Measurements from ENCODE around the gene CALCB.
"Not testable (repeated sequence)": the region's sequence is repeated elsewhere in the genome, so short reads cannot be mapped to it uniquely, and the experiment has no call there.

CALCB gene, protein sequence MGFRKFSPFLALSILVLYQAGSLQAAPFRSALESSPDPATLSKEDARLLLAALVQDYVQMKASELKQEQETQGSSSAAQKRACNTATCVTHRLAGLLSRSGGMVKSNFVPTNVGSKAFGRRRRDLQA

DNA sequence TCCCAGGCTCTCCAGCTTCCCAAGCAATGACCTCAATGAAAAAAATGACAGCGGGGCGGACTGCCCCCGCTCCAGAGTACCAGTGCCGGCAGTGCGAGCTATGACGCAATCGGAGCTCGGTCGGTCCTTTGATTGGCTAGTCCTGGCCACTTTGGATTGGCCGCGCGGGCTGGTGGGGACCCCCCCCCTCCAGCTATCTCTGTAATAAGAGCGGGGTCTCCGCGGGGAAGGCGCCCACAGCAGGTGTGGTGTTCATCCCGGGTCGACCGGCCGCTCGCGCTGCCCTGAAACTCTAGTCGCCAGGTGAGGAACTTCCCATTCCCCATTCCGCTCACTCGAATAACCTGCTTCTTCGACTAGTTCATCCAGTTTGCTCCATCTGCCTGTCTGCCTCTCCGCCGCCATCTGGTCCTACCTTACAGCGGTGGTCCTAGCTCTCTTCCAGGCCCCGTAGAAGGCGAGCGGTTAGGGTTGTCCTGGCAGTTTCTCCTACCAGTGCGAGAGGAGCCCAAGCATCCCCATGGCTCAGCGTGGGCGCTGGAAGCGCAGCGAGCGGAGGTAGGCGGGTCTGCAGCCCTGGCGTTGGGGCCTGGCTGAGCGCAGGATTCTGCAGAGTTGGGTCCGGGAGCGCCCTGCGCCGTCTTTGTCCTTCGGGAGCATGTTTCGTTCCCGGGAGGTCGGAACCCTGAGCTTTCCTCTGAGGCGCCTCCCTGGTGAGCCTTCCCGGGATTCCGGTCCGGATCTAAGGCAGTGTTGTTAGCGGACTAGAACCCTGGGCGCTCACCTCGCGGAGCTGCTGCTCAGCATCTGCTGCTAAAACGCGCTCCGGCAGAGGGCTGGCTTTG lies at the start of gene CALCB:
Gene CALCB, plus strand, starts transcription at position 233 of the 845 bp plus-strand sequence. CDS start 1,126 bp downstream, outside the sequence.
- H3K4me3 ChIP-seq (ENCODE audit: low read depth in 1 of 2, low read length in 2 of 2), result peak within 1 kb of the TSS; percentile 44 to 56
- peaks cover 34% of the 10 kb centered on the region for H3K27me3 ChIP-seq (ENCODE audit: low read depth, low read length)
- H3K4me1 ChIP-seq (ENCODE audit: control insufficient read depth in 1 of 2, insufficient read depth in 2 of 2, low read length in 2 of 2), result peaks cover 0 to 21% of the 10 kb centered on the region in 2 donors
- no peaks in the 10 kb centered on the region for H3K9me3 ChIP-seq (ENCODE audit: control insufficient read depth in 1 of 2, low read length in 2 of 2)
- no peak within 1 kb of the TSS for H3K27ac ChIP-seq (ENCODE audit: low read length)
- no peaks in the 10 kb centered on the region for H3K36me3 ChIP-seq (ENCODE audit: control insufficient read depth in 1 of 2, insufficient read depth in 2 of 2, low read length in 2 of 2)

DNA sequence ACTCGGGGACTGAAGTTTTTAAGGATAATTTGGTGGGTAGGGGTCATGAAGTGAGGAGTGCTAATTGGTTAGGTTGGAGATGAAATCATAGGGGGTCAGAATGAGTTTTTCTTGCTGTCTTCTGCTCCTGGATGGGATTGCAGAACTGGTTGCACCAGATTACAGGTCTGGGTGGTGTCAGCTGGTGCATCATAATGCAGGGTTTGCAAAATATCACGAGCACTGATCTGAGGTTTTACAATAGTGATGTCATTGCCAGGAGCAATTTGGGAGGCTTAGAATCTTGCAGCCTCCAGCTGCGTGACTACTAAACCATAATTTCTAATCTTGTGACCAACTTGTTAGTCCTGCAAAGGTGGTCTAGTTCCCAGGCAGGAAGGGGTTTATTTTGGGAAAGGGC lies 46.4 kb upstream of the CALCB start:
- Histone ChIP-seq H3K27ac (ENCODE audit: low read length) (no peak overlapping the region), H3K27me3 (ENCODE audit: low read depth, low read length) (no peaks in the 10 kb centered on the region), H3K4me3 (ENCODE audit: low read depth in 1 of 2, low read length in 2 of 2) (no peak overlapping the region), H3K36me3 (ENCODE audit: control insufficient read depth in 1 of 2, insufficient read depth in 2 of 2, low read length in 2 of 2) (no peaks in the 10 kb centered on the region), H3K4me1 (ENCODE audit: control insufficient read depth in 1 of 2, insufficient read depth in 2 of 2, low read length in 2 of 2) (no peaks in the 10 kb centered on the region), H3K9me3 (ENCODE audit: control insufficient read depth in 1 of 2, low read length in 2 of 2) (peaks cover 0 to under 1% of the 10 kb centered on the region in 2 donors)

DNA sequence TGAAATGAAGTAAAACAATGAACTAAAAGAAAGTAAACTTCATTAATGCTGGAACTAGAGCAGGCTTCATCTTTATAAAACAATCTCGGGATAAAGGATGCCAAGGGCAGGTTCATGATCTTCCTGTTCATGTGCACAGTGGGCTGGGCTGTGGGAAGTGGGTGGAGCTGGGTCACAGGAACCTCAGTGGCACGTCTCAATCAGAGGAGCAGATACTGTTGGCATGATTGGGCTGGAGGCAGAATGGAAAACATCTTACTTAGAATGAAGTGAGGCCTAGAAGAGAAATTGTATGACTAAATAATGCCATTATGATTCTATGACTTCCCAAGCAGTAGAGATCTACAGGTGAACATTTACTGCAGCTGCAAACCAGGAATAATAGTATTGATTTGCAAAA lies 45.4 kb upstream of the CALCB start:
- H3K4me1 ChIP-seq (ENCODE audit: control insufficient read depth in 1 of 2, insufficient read depth in 2 of 2, low read length in 2 of 2), result no peaks in the 10 kb centered on the region
- no peaks in the 10 kb centered on the region for H3K9me3 ChIP-seq (ENCODE audit: control insufficient read depth in 1 of 2, low read length in 2 of 2)
- no peaks in the 10 kb centered on the region for H3K27me3 ChIP-seq (ENCODE audit: low read depth, low read length)
- no peak overlapping the region for H3K4me3 ChIP-seq (ENCODE audit: low read depth in 1 of 2, low read length in 2 of 2)
- H3K36me3 ChIP-seq (ENCODE audit: control insufficient read depth in 1 of 2, insufficient read depth in 2 of 2, low read length in 2 of 2), result no peaks in the 10 kb centered on the region
- no peak overlapping the region for H3K27ac ChIP-seq (ENCODE audit: low read length)

DNA sequence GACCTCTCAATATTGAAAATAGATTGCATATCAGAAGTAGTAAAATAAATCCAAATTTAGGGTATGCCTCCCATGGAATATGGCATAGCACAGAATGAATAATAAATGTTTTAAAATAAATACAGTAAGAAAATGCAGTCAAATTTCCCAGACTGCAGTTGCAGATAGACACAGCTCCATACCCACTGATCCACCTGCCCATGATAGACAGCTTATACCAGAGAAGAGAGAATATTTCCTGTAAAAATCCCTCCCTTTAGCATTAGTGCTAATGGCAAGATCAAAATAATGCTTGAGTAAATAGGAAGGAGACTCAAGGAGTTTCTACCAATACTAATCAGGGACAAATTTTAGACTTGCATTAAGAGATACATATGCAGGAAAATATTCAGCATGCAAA lies 45.0 kb upstream of the CALCB start:
- no peak overlapping the region for H3K27ac ChIP-seq (ENCODE audit: low read length)
- no peaks in the 10 kb centered on the region for H3K4me1 ChIP-seq (ENCODE audit: control insufficient read depth in 1 of 2, insufficient read depth in 2 of 2, low read length in 2 of 2)
- H3K36me3 ChIP-seq (ENCODE audit: control insufficient read depth in 1 of 2, insufficient read depth in 2 of 2, low read length in 2 of 2), result no peaks in the 10 kb centered on the region
- H3K9me3 ChIP-seq (ENCODE audit: control insufficient read depth in 1 of 2, low read length in 2 of 2), result no peaks in the 10 kb centered on the region
- H3K4me3 ChIP-seq (ENCODE audit: low read depth in 1 of 2, low read length in 2 of 2), result no peak overlapping the region
- no peaks in the 10 kb centered on the region for H3K27me3 ChIP-seq (ENCODE audit: low read depth, low read length)

DNA sequence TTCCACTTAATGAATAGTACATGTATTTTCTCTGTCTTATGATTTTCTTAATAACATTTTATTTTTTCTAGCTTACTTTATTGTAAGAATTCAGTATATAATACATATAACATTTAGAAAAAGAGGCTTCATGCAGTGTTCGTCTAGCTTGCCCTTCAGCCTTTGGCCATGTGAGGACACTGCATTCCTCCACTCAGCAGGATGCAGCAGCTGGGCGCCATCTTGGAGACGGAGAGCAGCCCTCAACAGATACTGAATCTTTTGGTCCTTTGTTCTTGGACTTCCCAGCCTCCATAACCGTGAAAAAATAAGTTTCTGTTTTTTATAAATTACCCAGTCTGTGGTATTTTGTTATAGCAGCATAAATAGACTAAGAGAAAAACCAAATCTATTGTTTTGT lies 41.4 kb upstream of the CALCB start:
- H3K4me1 ChIP-seq (ENCODE audit: control insufficient read depth in 1 of 2, insufficient read depth in 2 of 2, low read length in 2 of 2); H3K36me3 ChIP-seq (ENCODE audit: control insufficient read depth in 1 of 2, insufficient read depth in 2 of 2, low read length in 2 of 2); H3K4me3 ChIP-seq (ENCODE audit: low read depth in 1 of 2, low read length in 2 of 2); H3K9me3 ChIP-seq (ENCODE audit: control insufficient read depth in 1 of 2, low read length in 2 of 2); H3K27me3 ChIP-seq (ENCODE audit: low read depth, low read length); H3K27ac ChIP-seq (ENCODE audit: low read length): not testable (repeated sequence)

DNA sequence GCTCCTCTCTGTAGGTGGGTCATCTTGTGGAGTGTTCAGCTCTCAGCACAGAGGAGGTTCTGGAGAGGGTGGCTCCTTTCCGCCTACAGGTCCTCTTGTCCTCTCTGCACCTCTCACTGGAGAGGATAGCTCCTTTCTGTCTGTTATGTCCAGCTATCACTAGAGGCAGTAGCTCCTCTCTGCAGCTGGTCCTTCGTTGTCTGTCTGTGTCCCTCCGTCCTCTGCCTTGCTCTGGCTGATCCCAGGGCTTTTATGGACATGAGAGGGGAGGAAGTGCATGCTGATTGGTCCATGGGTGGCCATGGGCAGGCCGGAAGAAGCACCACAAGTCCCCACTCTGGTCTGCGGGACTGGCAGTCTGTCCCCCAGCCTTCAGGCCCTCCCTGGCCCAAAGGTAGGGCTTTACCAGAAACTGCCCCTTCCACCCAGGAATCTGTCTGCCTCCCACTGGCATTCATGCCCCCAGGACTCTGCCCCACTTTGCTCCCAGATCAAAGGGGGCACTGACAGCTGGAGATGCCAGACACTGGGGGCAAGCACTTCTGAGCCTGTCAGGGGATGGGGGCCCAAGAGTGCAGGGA lies 38.6 kb upstream of the CALCB start:
- Histone ChIP-seq H3K27me3 (ENCODE audit: low read depth, low read length) (no peaks in the 10 kb centered on the region), H3K4me3 (ENCODE audit: low read depth in 1 of 2, low read length in 2 of 2) (no peak overlapping the region), H3K27ac (ENCODE audit: low read length) (no peak overlapping the region), H3K9me3 (ENCODE audit: control insufficient read depth in 1 of 2, low read length in 2 of 2) (no peaks in the 10 kb centered on the region), H3K4me1 (ENCODE audit: control insufficient read depth in 1 of 2, insufficient read depth in 2 of 2, low read length in 2 of 2) (no peaks in the 10 kb centered on the region), H3K36me3 (ENCODE audit: control insufficient read depth in 1 of 2, insufficient read depth in 2 of 2, low read length in 2 of 2) (no peaks in the 10 kb centered on the region)

DNA sequence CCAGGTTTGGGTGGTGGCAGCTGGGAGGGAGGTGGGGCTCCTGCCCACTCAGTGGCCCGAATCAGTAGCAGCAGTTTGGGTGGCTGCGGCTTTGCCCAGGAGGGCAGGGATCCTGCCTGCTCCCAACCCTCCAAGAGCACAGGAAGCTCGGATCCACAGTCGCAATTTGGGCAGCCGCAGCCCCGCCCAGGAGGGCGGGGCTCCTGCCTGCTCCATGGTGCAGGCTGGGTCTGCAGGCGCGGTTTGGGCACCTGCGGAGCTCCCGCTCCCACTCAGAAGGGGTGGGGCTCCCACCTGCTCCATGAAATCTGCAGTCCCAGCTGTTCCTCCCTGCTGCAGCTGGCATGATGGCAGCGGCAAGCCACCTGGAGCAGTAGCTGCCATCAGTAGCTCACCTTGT lies 38.1 kb upstream of the CALCB start:
- H3K36me3 ChIP-seq (ENCODE audit: control insufficient read depth in 1 of 2, insufficient read depth in 2 of 2, low read length in 2 of 2), result no peaks in the 10 kb centered on the region
- no peaks in the 10 kb centered on the region for H3K9me3 ChIP-seq (ENCODE audit: control insufficient read depth in 1 of 2, low read length in 2 of 2)
- no peaks in the 10 kb centered on the region for H3K27me3 ChIP-seq (ENCODE audit: low read depth, low read length)
- no peak overlapping the region for H3K27ac ChIP-seq (ENCODE audit: low read length)
- H3K4me3 ChIP-seq (ENCODE audit: low read depth in 1 of 2, low read length in 2 of 2), result no peak overlapping the region
- no peaks in the 10 kb centered on the region for H3K4me1 ChIP-seq (ENCODE audit: control insufficient read depth in 1 of 2, insufficient read depth in 2 of 2, low read length in 2 of 2)

DNA sequence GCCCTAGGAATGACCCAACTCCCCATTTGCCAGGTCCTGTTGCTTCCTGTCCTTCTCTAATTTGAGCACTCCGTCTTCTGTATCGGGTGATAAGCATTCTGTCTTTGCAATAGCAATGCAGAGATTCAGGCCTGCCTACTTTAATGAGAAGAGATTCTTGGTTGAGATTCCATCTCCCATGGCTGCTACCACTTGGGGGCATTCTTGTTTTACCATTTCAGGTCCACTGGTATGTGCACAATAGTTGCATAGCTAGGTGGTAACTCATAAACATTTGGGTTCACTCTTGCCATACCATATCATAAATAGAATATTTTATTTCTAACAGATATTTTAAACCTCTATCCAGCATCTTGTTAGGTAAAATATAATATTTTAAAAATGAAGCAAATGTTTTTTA lies 34.4 kb upstream of the CALCB start:
- Histone ChIP-seq H3K36me3 (ENCODE audit: control insufficient read depth in 1 of 2, insufficient read depth in 2 of 2, low read length in 2 of 2) (no peaks in the 10 kb centered on the region), H3K4me3 (ENCODE audit: low read depth in 1 of 2, low read length in 2 of 2) (no peak overlapping the region), H3K27me3 (ENCODE audit: low read depth, low read length) (no peaks in the 10 kb centered on the region)

DNA sequence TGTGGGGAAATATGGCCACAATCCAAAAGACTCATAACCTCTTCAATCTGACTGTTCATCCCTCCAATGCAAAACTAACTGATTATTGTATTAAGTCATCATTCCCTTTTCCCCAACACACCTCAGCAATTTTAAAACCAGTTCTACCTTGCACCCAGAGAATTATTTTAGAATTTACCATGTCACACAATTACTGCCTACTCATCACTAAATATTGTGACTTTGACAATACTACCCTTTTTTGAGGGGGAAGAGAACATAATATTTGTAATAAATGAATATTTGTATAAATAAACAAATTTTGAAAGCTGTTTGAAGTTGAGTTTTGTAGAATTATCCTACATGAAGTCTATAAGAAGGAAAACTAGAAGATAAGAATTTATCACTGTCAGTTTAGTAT lies 28.2 kb upstream of the CALCB start:
- no peaks in the 10 kb centered on the region for H3K4me1 ChIP-seq (ENCODE audit: control insufficient read depth in 1 of 2, insufficient read depth in 2 of 2, low read length in 2 of 2)
- no peak overlapping the region for H3K27ac ChIP-seq (ENCODE audit: low read length)
- no peaks in the 10 kb centered on the region for H3K36me3 ChIP-seq (ENCODE audit: control insufficient read depth in 1 of 2, insufficient read depth in 2 of 2, low read length in 2 of 2)
- H3K27me3 ChIP-seq (ENCODE audit: low read depth, low read length), result no peaks in the 10 kb centered on the region
- no peak overlapping the region for H3K4me3 ChIP-seq (ENCODE audit: low read depth in 1 of 2, low read length in 2 of 2)
- H3K9me3 ChIP-seq (ENCODE audit: control insufficient read depth in 1 of 2, low read length in 2 of 2), result no peaks in the 10 kb centered on the region

More for the DNA sequence above, 34.4 kb upstream of the CALCB start:
- no peaks in the 10 kb centered on the region for H3K4me1 ChIP-seq (ENCODE audit: control insufficient read depth in 1 of 2, insufficient read depth in 2 of 2, low read length in 2 of 2)
- H3K27ac ChIP-seq (ENCODE audit: low read length), result no peak overlapping the region
- no peaks in the 10 kb centered on the region for H3K9me3 ChIP-seq (ENCODE audit: control insufficient read depth in 1 of 2, low read length in 2 of 2)

DNA sequence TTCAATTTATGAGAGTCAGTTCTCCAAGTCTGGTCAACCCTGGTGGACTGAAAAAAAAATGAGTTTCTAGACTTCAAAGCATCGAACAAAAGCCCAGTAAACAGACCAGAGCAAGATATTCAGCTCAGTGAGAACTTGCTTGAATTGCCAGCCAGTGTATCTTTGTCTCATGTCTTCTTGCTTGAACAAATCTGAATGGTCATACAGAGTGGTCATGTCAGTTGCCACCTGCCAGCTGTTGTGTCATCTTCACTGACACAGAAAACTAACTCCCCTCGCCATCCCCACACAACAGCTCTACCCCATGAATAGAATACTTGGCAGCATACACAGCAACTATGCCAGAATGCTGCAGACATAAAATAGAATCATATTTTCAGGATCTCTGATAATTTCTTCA lies 27.5 kb upstream of the CALCB start:
- Histone ChIP-seq H3K27me3 (ENCODE audit: low read depth, low read length) (no peaks in the 10 kb centered on the region), H3K4me3 (ENCODE audit: low read depth in 1 of 2, low read length in 2 of 2) (no peak overlapping the region), H3K4me1 (ENCODE audit: control insufficient read depth in 1 of 2, insufficient read depth in 2 of 2, low read length in 2 of 2) (no peaks in the 10 kb centered on the region), H3K27ac (ENCODE audit: low read length) (no peak overlapping the region), H3K9me3 (ENCODE audit: control insufficient read depth in 1 of 2, low read length in 2 of 2) (no peaks in the 10 kb centered on the region), H3K36me3 (ENCODE audit: control insufficient read depth in 1 of 2, insufficient read depth in 2 of 2, low read length in 2 of 2) (no peaks in the 10 kb centered on the region)

DNA sequence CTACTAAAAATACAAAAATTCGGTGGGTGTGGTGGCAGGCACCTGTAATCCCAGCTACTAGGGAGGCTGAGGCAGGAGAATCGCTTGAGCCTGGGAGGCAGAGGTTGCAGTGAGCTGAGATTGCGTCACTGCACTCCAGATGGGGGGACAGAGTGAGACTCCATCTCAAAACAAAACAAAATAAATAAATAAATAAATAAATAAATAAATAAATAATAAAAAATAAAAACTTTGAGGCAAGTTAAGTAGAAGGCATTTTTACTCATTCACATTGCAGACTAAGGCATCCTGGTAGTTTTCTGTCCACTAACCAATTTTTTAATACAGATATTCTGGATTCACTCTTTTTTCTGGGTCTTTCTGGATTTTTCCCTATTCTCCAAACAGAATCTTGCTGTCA lies 26.7 kb upstream of the CALCB start:
- H3K27ac ChIP-seq (ENCODE audit: low read length); H3K4me3 ChIP-seq (ENCODE audit: low read depth in 1 of 2, low read length in 2 of 2); H3K27me3 ChIP-seq (ENCODE audit: low read depth, low read length); H3K9me3 ChIP-seq (ENCODE audit: control insufficient read depth in 1 of 2, low read length in 2 of 2); H3K4me1 ChIP-seq (ENCODE audit: control insufficient read depth in 1 of 2, insufficient read depth in 2 of 2, low read length in 2 of 2); H3K36me3 ChIP-seq (ENCODE audit: control insufficient read depth in 1 of 2, insufficient read depth in 2 of 2, low read length in 2 of 2): not testable (repeated sequence)
